H9 (cell line): ENCODE measurements around the gene CLCN5. TPM values are rescaled to one million over a fixed set of nuclear protein-coding genes. Genes with fewer than 3 reads are reported as not detected.
A peak's percentile ranks its signal among the peaks of the same experiment; 100 is the strongest.
"Not testable (repeated sequence)": the region's sequence is repeated elsewhere in the genome, so short reads cannot be mapped to it uniquely, and the experiment has no call there.

Experiments
- DNase-seq: peaks from one replicate; pipeline ENCODE4 v3.0.0-alpha.2; 2017
- H2AFZ ChIP-seq: one replicate; pipeline ENCODE4 v1.6.1; 2013; ENCODE audit warnings: mild to moderate bottlenecking, low read length, control low read depth, moderate library complexity
- H2AK5ac ChIP-seq: 2 replicates; pipeline ENCODE4 v1.6.1; 2013; ENCODE audit warnings: low read length, control low read depth, mixed read lengths; ENCODE audit not compliant: insufficient read length
- H2BK120ac ChIP-seq: one replicate; pipeline ENCODE4 v1.6.1; 2013; ENCODE audit warnings: low read depth, mild to moderate bottlenecking, low read length, control low read depth, inconsistent platforms; ENCODE audit not compliant: poor library complexity, severe bottlenecking
- H2BK12ac ChIP-seq: 2 replicates; pipeline ENCODE4 v1.6.1; 2013; ENCODE audit warnings: low read length, control low read depth, mixed read lengths, low read depth; ENCODE audit not compliant: insufficient read length
- H2BK15ac ChIP-seq: 2 replicates; pipeline ENCODE4 v1.6.1; 2013; ENCODE audit warnings: low read depth, low read length, control low read depth
- H2BK20ac ChIP-seq: one replicate; pipeline ENCODE4 v1.6.1; 2013; ENCODE audit warnings: low read depth, mild to moderate bottlenecking, low read length, control low read depth, inconsistent platforms; ENCODE audit not compliant: poor library complexity, severe bottlenecking
- H2BK5ac ChIP-seq: 2 replicates; pipeline ENCODE4 v1.6.1; 2013; ENCODE audit warnings: low read length, control low read depth, mixed read lengths; ENCODE audit not compliant: insufficient read length
- H3K14ac ChIP-seq: 2 replicates; pipeline ENCODE4 v1.6.1; 2013; ENCODE audit warnings: low read length, control low read depth; ENCODE audit not compliant: insufficient read depth
- H3K18ac ChIP-seq: 2 replicates; pipeline ENCODE4 v1.6.1; 2013; ENCODE audit warnings: low read depth, mild to moderate bottlenecking, mixed read lengths, low read length, control low read depth; ENCODE audit not compliant: insufficient read length
- H3K23ac ChIP-seq: 2 replicates; pipeline ENCODE4 v1.6.1; 2013; ENCODE audit warnings: low read length, control low read depth, mixed read lengths, low read depth; ENCODE audit not compliant: insufficient read length
- H3K23me2 ChIP-seq: 2 replicates; pipeline ENCODE4 v1.6.1; 2013; ENCODE audit warnings: low read depth, mild to moderate bottlenecking, mixed read lengths, low read length, control low read depth; ENCODE audit not compliant: insufficient read length, poor library complexity, severe bottlenecking
- H3K27ac ChIP-seq: 2 replicates; pipeline ENCODE4 v1.5.1; 2013; ENCODE audit warnings: low read length, control low read depth, mixed read lengths, low read depth; ENCODE audit not compliant: insufficient read length
- H3K27me3 ChIP-seq: 2 replicates; pipeline ENCODE4 v1.6.1; 2013; ENCODE audit warnings: low read length, control low read depth, inconsistent platforms; ENCODE audit not compliant: insufficient read depth
- H3K4ac ChIP-seq: 2 replicates; pipeline ENCODE4 v1.6.1; 2013; ENCODE audit warnings: low read depth, mild to moderate bottlenecking, control low read depth, inconsistent platforms, low read length, moderate library complexity
- H3K4me1 ChIP-seq: 2 replicates; pipeline ENCODE4 v1.6.1; 2013; ENCODE audit warnings: low read length, control low read depth, inconsistent platforms; ENCODE audit not compliant: insufficient read depth
- H3K4me2 ChIP-seq: 2 replicates; pipeline ENCODE4 v1.6.1; 2013; ENCODE audit warnings: low read length, control low read depth, mixed read lengths; ENCODE audit not compliant: insufficient read length, insufficient read depth
- H3K56ac ChIP-seq: 2 replicates; pipeline ENCODE4 v1.6.1; 2013; ENCODE audit warnings: low read depth, mild to moderate bottlenecking, mixed read lengths, low read length, control low read depth; ENCODE audit not compliant: insufficient read length
- H3K79me1 ChIP-seq: 2 replicates; pipeline ENCODE4 v1.6.1; 2013; ENCODE audit warnings: low read depth, mild to moderate bottlenecking, moderate library complexity, low read length, control low read depth, inconsistent platforms; ENCODE audit not compliant: insufficient read depth, poor library complexity, severe bottlenecking
- H3K79me2 ChIP-seq: 2 replicates; pipeline ENCODE4 v1.6.1; 2013; ENCODE audit warnings: low read length, control low read depth, inconsistent platforms; ENCODE audit not compliant: insufficient read depth
- H3K9ac ChIP-seq: 2 replicates; pipeline ENCODE4 v1.6.1; 2013; ENCODE audit warnings: low read length, control low read depth, mixed read lengths; ENCODE audit not compliant: insufficient read length; ENCODE audit errors: extremely low read depth
- H3K9me3 ChIP-seq: one replicate; pipeline ENCODE4 v1.6.1; 2013; ENCODE audit warnings: low read depth, low read length, inconsistent platforms; ENCODE audit not compliant: control insufficient read depth
- H3T11ph ChIP-seq: one replicate; pipeline ENCODE4 v1.6.1; 2013; ENCODE audit warnings: mild to moderate bottlenecking, low read length, control low read depth, inconsistent platforms
- H4K20me1 ChIP-seq: one replicate; pipeline ENCODE4 v1.6.1; 2013; ENCODE audit not compliant: control insufficient read depth, insufficient read length, insufficient read depth
- H4K5ac ChIP-seq: 2 replicates; pipeline ENCODE4 v1.6.1; 2013; ENCODE audit warnings: low read depth, mild to moderate bottlenecking, mixed read lengths, low read length, control low read depth; ENCODE audit not compliant: insufficient read length
- H4K8ac ChIP-seq: replicated peaks from 2 replicates; pipeline ENCODE4 v1.6.1; 2013; ENCODE audit warnings: low read length, control low read depth, mixed read lengths, low read depth; ENCODE audit not compliant: insufficient read length
- H4K91ac ChIP-seq: 2 replicates; pipeline ENCODE4 v1.6.1; 2013; ENCODE audit warnings: low read depth, mild to moderate bottlenecking, moderate library complexity, mixed read lengths, low read length, control low read depth; ENCODE audit not compliant: insufficient read length
- H3K27ac Mint-ChIP-seq, 3 experiments: 2 replicates in 2 of 3; 3 replicates in 1 of 3; pipeline ENCODE4 v1.8.0; 2020 to 2021; ENCODE audit warnings: mixed read lengths in 3 of 3, mild to moderate bottlenecking in 1 of 3, moderate library complexity in 1 of 3
- H3K27me3 Mint-ChIP-seq: 2 replicates; pipeline ENCODE4 v1.8.0; 2021; ENCODE audit warnings: low read depth, mild to moderate bottlenecking, moderate library complexity, mixed read lengths
- H3K36me3 Mint-ChIP-seq, 3 experiments: 2 replicates in 2 of 3; 3 replicates in 1 of 3; pipeline ENCODE4 v1.8.0; 2020 to 2021; ENCODE audit warnings: low read depth in 3 of 3, mixed read lengths in 3 of 3; ENCODE audit not compliant: insufficient read depth in 1 of 3
- H3K4me1 Mint-ChIP-seq, 2 experiments: 2 replicates each; pipeline ENCODE4 v1.8.0; 2020; ENCODE audit warnings: mixed read lengths in 2 of 2
- H3K4me3 Mint-ChIP-seq, 2 experiments: 2 replicates in 1 of 2; 3 replicates in 1 of 2; pipeline ENCODE4 v1.8.0; 2020 to 2021; ENCODE audit warnings: mild to moderate bottlenecking in 2 of 2, mixed read lengths in 2 of 2, moderate library complexity in 1 of 2
- H3K9me3 Mint-ChIP-seq, 2 experiments: 2 replicates in 1 of 2; 3 replicates in 1 of 2; pipeline ENCODE4 v1.8.0; 2020; ENCODE audit warnings: mild to moderate bottlenecking in 2 of 2, mixed read lengths in 2 of 2, moderate library complexity in 1 of 2
- WGBS: extraction: QIAGEN DNeasy Blood & Tissue Kit; methylation state at CpG from one replicate; pipeline ENCODE4 v1.1.7; 2013; ENCODE audit warnings: missing lambda C conversion rate, low lambda C conversion rate, mixed read lengths; ENCODE audit not compliant: insufficient read length; ENCODE audit errors: extremely low coverage; 5-methylcytosine and 5-hydroxymethylcytosine counted together
- total RNA-seq: library from RNA; stranded (reverse); gene quantifications from 2 replicates; pipeline ENCODE4 v1.2.1, GENCODE V29; 2021
- TF ChIP-seq, protein P1 (sequence below): fragments of 200-600 bp; sonication (generic); conservative IDR thresholded peaks from 3 replicates; pipeline ENCODE4 v1.8.0; 2021; ENCODE audit warnings: antibody characterized with exemption, mild to moderate bottlenecking

CLCN5 gene
- total RNA-seq, 1 experiment from 2014 or later, result 5.9 TPM

GRCh38 chrX:50003927-50004326 is 81.5 kb downstream of the CLCN5 start:
- no peak overlapping the region for H3T11ph ChIP-seq
- H2AFZ ChIP-seq, result no peak overlapping the region
- H3K9me3 Mint-ChIP-seq, result peaks cover 67 to 69% of the 10 kb centered on the region in 2 experiments
- H3K36me3 Mint-ChIP-seq, result peaks cover 0 to 3% (median 0%) of the 10 kb centered on the region in 3 experiments; a peak in 1 of 7 replicates
- no peak overlapping the region for H2BK12ac ChIP-seq
- H2BK20ac ChIP-seq, result no peak overlapping the region
- H4K5ac ChIP-seq, result no peak overlapping the region
- no peak overlapping the region for H3K27ac ChIP-seq
- H3K4me3 Mint-ChIP-seq, result no peak overlapping the region
- H3K27ac Mint-ChIP-seq, result no peak overlapping the region
- no peak overlapping the region for H3K14ac ChIP-seq
- no peaks in the 10 kb centered on the region; the same call in 1 of the 2 replicates for H3K27me3 Mint-ChIP-seq
- no peak overlapping the region for H3K23ac ChIP-seq
- H3K9me3 ChIP-seq, result peaks cover 25% of the 10 kb centered on the region
- no peak overlapping the region for H4K91ac ChIP-seq
- H3K4me1 Mint-ChIP-seq, result 0 out of 4 replicates have a peak, but pooled peaks cover 0 to 3% of the 10 kb centered on the region in 2 experiments
- H3K56ac ChIP-seq, result no peak overlapping the region
- H3K4ac ChIP-seq, result no peak overlapping the region
- H2BK5ac ChIP-seq, result no peak overlapping the region
- H3K4me1 ChIP-seq, result no peaks in the 10 kb centered on the region
- H3K27me3 ChIP-seq, result no peaks in the 10 kb centered on the region
- DNase-seq, result no peak
- H3K9ac ChIP-seq, result no peak overlapping the region
- H4K8ac ChIP-seq, result no peak overlapping the region
- no peaks in the 10 kb centered on the region for H3K79me2 ChIP-seq
- H2BK120ac ChIP-seq, result no peak overlapping the region
- no peak overlapping the region for H3K4me2 ChIP-seq
- no peak overlapping the region for H3K18ac ChIP-seq
- H4K20me1 ChIP-seq, result no peaks in the 10 kb centered on the region
- H3K23me2 ChIP-seq, result no peaks in the 10 kb centered on the region
- TF ChIP-seq, protein P1, sequence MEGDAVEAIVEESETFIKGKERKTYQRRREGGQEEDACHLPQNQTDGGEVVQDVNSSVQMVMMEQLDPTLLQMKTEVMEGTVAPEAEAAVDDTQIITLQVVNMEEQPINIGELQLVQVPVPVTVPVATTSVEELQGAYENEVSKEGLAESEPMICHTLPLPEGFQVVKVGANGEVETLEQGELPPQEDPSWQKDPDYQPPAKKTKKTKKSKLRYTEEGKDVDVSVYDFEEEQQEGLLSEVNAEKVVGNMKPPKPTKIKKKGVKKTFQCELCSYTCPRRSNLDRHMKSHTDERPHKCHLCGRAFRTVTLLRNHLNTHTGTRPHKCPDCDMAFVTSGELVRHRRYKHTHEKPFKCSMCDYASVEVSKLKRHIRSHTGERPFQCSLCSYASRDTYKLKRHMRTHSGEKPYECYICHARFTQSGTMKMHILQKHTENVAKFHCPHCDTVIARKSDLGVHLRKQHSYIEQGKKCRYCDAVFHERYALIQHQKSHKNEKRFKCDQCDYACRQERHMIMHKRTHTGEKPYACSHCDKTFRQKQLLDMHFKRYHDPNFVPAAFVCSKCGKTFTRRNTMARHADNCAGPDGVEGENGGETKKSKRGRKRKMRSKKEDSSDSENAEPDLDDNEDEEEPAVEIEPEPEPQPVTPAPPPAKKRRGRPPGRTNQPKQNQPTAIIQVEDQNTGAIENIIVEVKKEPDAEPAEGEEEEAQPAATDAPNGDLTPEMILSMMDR, result no peak
- no peak overlapping the region for H2AK5ac ChIP-seq
- no CpG with 5 or more reads among the region's 2 CpGs for WGBS
- no peaks in the 10 kb centered on the region for H3K79me1 ChIP-seq
- no peak overlapping the region for H2BK15ac ChIP-seq

DNA sequence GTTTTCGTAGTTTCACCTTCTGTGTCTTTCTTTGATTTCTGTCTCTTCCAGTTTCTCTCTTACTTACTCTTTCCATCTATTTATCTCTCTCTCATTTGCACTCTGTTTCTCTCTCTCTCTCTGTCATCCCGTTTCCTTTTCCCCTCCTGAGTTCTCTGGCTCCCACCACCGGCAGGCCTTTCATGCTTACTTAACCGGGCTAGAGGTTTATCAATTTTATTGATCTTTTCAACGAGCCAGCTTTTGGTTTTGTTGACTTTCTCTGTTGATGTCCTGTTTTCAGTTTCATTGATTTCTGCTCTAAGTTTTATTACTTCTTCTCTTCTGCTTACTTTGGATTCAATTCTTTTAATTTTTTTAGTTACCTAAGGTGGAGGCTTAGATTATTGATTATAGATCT is 103.2 kb downstream of the CLCN5 start:
- H3K14ac ChIP-seq, H4K8ac ChIP-seq, H3K79me2 ChIP-seq, H3K4me2 ChIP-seq, H4K91ac ChIP-seq, H2BK15ac ChIP-seq, H3K23ac ChIP-seq, H4K20me1 ChIP-seq, H2AFZ ChIP-seq, H3K18ac ChIP-seq, H3K79me1 ChIP-seq, DNase-seq, H2BK5ac ChIP-seq, H3K27me3 ChIP-seq, H3K9me3 ChIP-seq, H3K56ac ChIP-seq, H2AK5ac ChIP-seq, H3K4me1 ChIP-seq, H2BK12ac ChIP-seq, H3K27ac ChIP-seq, H3K27me3 Mint-ChIP-seq, H2BK120ac ChIP-seq, H3K23me2 ChIP-seq, H3K9ac ChIP-seq, H3K4ac ChIP-seq, H4K5ac ChIP-seq, H2BK20ac ChIP-seq, H3T11ph ChIP-seq: not testable (repeated sequence)
- WGBS, result no CpG with 5 or more reads among the region's 5 CpGs
- Mint-ChIP-seq H3K27ac (peak overlapping the region in 1 of 3 experiments; percentile 42; a peak in 1 of 7 replicates), H3K4me3 (peak overlapping the region; percentile 25 to 63; a peak in 3 of 5 replicates), H3K4me1 (peaks cover 0 to 14% of the 10 kb centered on the region in 2 experiments; a peak in 3 of 4 replicates), H3K9me3 (peaks cover 33% of the 10 kb centered on the region in 2 experiments), H3K36me3 (peaks cover 5 to 18% (median 8%) of the 10 kb centered on the region in 3 experiments)
